Measurements from ENCODE around the gene RAPH1. TPM values are rescaled to one million over a fixed set of nuclear protein-coding genes. Genes with fewer than 3 reads are reported as not detected.

Gene RAPH1
- polyA plus RNA-seq, 1 donor from 2014 or later: 13.9 TPM

DNA sequence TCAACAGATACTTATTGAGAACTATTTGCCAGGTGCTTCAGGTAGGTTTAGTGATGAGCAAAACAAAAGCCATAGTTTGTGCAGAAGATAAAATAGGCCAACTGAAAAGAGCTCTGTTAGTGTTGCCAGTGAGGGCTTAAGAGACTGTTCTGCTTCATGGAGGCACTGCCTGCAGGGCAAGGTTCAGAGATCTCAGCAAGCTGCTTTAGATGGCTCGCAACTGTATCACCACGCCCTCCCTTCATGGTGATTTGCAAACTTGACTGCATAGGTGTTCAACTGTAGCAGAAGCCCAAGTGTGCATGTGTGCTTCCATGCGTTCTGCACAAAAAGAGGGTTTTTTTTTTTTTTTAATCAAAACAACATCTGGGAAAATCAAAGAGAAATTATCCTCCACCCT, 84.5 kb downstream of the RAPH1 start:
- H3K27ac ChIP-seq (ENCODE audit: low read length): no peak overlapping the region
- H3K4me3 ChIP-seq (ENCODE audit: low read length): no peak overlapping the region
- no peak for TF ChIP-seq EP300 (conservative IDR thresholded peaks at IDR 0.05; ENCODE audit: poor library complexity, severe bottlenecking)
- TF ChIP-seq, protein P1, sequence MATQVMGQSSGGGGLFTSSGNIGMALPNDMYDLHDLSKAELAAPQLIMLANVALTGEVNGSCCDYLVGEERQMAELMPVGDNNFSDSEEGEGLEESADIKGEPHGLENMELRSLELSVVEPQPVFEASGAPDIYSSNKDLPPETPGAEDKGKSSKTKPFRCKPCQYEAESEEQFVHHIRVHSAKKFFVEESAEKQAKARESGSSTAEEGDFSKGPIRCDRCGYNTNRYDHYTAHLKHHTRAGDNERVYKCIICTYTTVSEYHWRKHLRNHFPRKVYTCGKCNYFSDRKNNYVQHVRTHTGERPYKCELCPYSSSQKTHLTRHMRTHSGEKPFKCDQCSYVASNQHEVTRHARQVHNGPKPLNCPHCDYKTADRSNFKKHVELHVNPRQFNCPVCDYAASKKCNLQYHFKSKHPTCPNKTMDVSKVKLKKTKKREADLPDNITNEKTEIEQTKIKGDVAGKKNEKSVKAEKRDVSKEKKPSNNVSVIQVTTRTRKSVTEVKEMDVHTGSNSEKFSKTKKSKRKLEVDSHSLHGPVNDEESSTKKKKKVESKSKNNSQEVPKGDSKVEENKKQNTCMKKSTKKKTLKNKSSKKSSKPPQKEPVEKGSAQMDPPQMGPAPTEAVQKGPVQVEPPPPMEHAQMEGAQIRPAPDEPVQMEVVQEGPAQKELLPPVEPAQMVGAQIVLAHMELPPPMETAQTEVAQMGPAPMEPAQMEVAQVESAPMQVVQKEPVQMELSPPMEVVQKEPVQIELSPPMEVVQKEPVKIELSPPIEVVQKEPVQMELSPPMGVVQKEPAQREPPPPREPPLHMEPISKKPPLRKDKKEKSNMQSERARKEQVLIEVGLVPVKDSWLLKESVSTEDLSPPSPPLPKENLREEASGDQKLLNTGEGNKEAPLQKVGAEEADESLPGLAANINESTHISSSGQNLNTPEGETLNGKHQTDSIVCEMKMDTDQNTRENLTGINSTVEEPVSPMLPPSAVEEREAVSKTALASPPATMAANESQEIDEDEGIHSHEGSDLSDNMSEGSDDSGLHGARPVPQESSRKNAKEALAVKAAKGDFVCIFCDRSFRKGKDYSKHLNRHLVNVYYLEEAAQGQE (IDR thresholded peaks at IDR 0.05; ENCODE audit: borderline replicate concordance): no peak
- no peak for TF ChIP-seq RAD21 (conservative IDR thresholded peaks at IDR 0.05)
- no peak for TF ChIP-seq EZH2 (IDR thresholded peaks at IDR 0.05; ENCODE audit: borderline replicate concordance, insufficient read depth, low read length, poor library complexity, severe bottlenecking)
- TF ChIP-seq POLR2AphosphoS5 (IDR thresholded peaks at IDR 0.05): no peak
- TF ChIP-seq MXI1 (conservative IDR thresholded peaks at IDR 0.05; ENCODE audit: poor library complexity, severe bottlenecking): no peak
- TF ChIP-seq, protein P2, sequence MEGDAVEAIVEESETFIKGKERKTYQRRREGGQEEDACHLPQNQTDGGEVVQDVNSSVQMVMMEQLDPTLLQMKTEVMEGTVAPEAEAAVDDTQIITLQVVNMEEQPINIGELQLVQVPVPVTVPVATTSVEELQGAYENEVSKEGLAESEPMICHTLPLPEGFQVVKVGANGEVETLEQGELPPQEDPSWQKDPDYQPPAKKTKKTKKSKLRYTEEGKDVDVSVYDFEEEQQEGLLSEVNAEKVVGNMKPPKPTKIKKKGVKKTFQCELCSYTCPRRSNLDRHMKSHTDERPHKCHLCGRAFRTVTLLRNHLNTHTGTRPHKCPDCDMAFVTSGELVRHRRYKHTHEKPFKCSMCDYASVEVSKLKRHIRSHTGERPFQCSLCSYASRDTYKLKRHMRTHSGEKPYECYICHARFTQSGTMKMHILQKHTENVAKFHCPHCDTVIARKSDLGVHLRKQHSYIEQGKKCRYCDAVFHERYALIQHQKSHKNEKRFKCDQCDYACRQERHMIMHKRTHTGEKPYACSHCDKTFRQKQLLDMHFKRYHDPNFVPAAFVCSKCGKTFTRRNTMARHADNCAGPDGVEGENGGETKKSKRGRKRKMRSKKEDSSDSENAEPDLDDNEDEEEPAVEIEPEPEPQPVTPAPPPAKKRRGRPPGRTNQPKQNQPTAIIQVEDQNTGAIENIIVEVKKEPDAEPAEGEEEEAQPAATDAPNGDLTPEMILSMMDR (IDR thresholded peaks at IDR 0.05; ENCODE audit: poor library complexity, severe bottlenecking): no peak
- no peak for TF ChIP-seq SMC3 (conservative IDR thresholded peaks at IDR 0.05; ENCODE audit: poor library complexity)
- no peak for TF ChIP-seq TAF1 (IDR thresholded peaks at IDR 0.05; ENCODE audit: low read depth)
- H3K4me2 ChIP-seq (ENCODE audit: low read length): no peak overlapping the region
- no peaks in the 10 kb centered on the region for H3K9me2 ChIP-seq (ENCODE audit: insufficient read depth, low read length)
- H3K9me3 ChIP-seq (ENCODE audit: low read length): no peaks in the 10 kb centered on the region
- peaks cover 27% of the 10 kb centered on the region for H3K36me3 ChIP-seq (ENCODE audit: insufficient read depth, low read length)
- no peak overlapping the region for H3K9ac ChIP-seq (ENCODE audit: low read length)
- no peaks in the 10 kb centered on the region for H3F3A ChIP-seq (ENCODE audit: insufficient read depth, low read length, poor library complexity, severe bottlenecking)
- H4K20me1 ChIP-seq (ENCODE audit: insufficient read depth): no peaks in the 10 kb centered on the region
- no peak overlapping the region for H2AFZ ChIP-seq (ENCODE audit: low read depth, low read length)
- H3K79me2 ChIP-seq (replicated peaks; ENCODE audit: insufficient read depth, low read length): no peaks in the 10 kb centered on the region
- H3K27me3 ChIP-seq (ENCODE audit: insufficient read depth, low read depth, low read length): no peaks in the 10 kb centered on the region

DNA sequence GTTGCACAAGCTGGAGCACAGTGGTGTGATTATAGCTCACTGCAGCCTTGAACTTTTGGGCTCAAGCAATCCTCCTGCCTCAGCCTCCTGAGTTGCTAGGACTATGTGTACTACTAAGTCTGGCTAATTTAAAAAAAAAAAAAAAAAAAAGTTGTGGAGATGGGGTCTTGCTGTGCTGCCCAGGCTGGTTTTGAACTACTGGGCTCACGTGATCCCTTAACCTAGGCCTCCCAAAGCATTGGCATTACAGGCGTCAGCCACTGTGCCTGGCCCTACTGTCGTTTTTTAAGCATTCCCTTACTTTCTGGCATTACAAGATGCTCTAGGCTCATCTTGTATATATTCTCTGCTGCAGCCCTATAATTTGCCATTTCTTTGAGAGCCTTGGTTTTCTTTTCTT, 88.3 kb downstream of the RAPH1 start:
- Histone ChIP-seq H3F3A (ENCODE audit: insufficient read depth, low read length, poor library complexity, severe bottlenecking) (no peaks in the 10 kb centered on the region), H4K20me1 (ENCODE audit: insufficient read depth) (no peaks in the 10 kb centered on the region), H3K9me2 (ENCODE audit: insufficient read depth, low read length) (no peaks in the 10 kb centered on the region), H3K4me2 (ENCODE audit: low read length) (no peak overlapping the region), H3K79me2 (replicated peaks; ENCODE audit: insufficient read depth, low read length) (no peaks in the 10 kb centered on the region), H3K27ac (ENCODE audit: low read length) (no peak overlapping the region), H3K9ac (ENCODE audit: low read length) (no peak overlapping the region), H2AFZ (ENCODE audit: low read depth, low read length) (no peak overlapping the region), H3K9me3 (ENCODE audit: low read length) (no peaks in the 10 kb centered on the region), H3K4me3 (ENCODE audit: low read length) (no peak overlapping the region), H3K36me3 (ENCODE audit: insufficient read depth, low read length) (peaks cover 32% of the 10 kb centered on the region), H3K27me3 (ENCODE audit: insufficient read depth, low read depth, low read length) (no peaks in the 10 kb centered on the region)
- TF ChIP-seq MXI1 (conservative IDR thresholded peaks at IDR 0.05; ENCODE audit: poor library complexity, severe bottlenecking) (no peak), EP300 (conservative IDR thresholded peaks at IDR 0.05; ENCODE audit: poor library complexity, severe bottlenecking) (no peak), EZH2 (IDR thresholded peaks at IDR 0.05; ENCODE audit: borderline replicate concordance, insufficient read depth, low read length, poor library complexity, severe bottlenecking) (no peak), POLR2AphosphoS5 (IDR thresholded peaks at IDR 0.05) (no peak), RAD21 (conservative IDR thresholded peaks at IDR 0.05) (no peak), SMC3 (conservative IDR thresholded peaks at IDR 0.05; ENCODE audit: poor library complexity) (no peak), TAF1 (IDR thresholded peaks at IDR 0.05; ENCODE audit: low read depth) (no peak)
- TF ChIP-seq, protein P1 (IDR thresholded peaks at IDR 0.05; ENCODE audit: borderline replicate concordance): no peak
- TF ChIP-seq, protein P2 (IDR thresholded peaks at IDR 0.05; ENCODE audit: poor library complexity, severe bottlenecking): no peak
